BE2C (cell line): ENCODE results near the gene RRAS2.

Source experiments
- DNase-seq: peaks from one replicate; pipeline ENCODE4 v3.0.0-alpha.2; 2020
- H3K27me3 ChIP-seq: fragments of 250-450 bp; sonication (Bioruptor Pico); 2 replicates; pipeline ENCODE4 v1.5.1; 2020; ENCODE audit warnings: mild to moderate bottlenecking
- H3K36me3 ChIP-seq: fragments of 250-450 bp; sonication (Bioruptor Pico); 2 replicates; pipeline ENCODE4 v1.5.1; 2020; ENCODE audit warnings: mild to moderate bottlenecking
- H3K4me1 ChIP-seq: fragments of 250-450 bp; sonication (Bioruptor Pico); 2 replicates; pipeline ENCODE4 v1.5.1; 2020
- H3K4me3 ChIP-seq: 2 replicates; pipeline ENCODE4 v1.5.1; 2011; ENCODE audit warnings: low read depth, low read length
- H3K9me3 ChIP-seq: fragments of 250-450 bp; sonication (Bioruptor Pico); 2 replicates; pipeline ENCODE4 v1.5.1; 2020
- TF ChIP-seq, protein P1 (sequence below): IDR thresholded peaks from 2 replicates; pipeline ENCODE4 v1.5.1; 2012; ENCODE audit warnings: mild to moderate bottlenecking, low read depth, low read length

Gene RRAS2

GRCh38 chr11:14230407-14230806, 128.6 kb downstream of the RRAS2 start:
- no peak overlapping the region for H3K4me3 ChIP-seq
- H3K27me3 ChIP-seq, result 0 out of 2 replicates have a peak, but pooled peaks cover 3% of the 10 kb centered on the region
- no peaks in the 10 kb centered on the region for H3K9me3 ChIP-seq
- no peaks in the 10 kb centered on the region for H3K36me3 ChIP-seq
- DNase-seq, result no peak
- TF ChIP-seq, protein P1, sequence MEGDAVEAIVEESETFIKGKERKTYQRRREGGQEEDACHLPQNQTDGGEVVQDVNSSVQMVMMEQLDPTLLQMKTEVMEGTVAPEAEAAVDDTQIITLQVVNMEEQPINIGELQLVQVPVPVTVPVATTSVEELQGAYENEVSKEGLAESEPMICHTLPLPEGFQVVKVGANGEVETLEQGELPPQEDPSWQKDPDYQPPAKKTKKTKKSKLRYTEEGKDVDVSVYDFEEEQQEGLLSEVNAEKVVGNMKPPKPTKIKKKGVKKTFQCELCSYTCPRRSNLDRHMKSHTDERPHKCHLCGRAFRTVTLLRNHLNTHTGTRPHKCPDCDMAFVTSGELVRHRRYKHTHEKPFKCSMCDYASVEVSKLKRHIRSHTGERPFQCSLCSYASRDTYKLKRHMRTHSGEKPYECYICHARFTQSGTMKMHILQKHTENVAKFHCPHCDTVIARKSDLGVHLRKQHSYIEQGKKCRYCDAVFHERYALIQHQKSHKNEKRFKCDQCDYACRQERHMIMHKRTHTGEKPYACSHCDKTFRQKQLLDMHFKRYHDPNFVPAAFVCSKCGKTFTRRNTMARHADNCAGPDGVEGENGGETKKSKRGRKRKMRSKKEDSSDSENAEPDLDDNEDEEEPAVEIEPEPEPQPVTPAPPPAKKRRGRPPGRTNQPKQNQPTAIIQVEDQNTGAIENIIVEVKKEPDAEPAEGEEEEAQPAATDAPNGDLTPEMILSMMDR, result no peak
- no peaks in the 10 kb centered on the region for H3K4me1 ChIP-seq

DNA sequence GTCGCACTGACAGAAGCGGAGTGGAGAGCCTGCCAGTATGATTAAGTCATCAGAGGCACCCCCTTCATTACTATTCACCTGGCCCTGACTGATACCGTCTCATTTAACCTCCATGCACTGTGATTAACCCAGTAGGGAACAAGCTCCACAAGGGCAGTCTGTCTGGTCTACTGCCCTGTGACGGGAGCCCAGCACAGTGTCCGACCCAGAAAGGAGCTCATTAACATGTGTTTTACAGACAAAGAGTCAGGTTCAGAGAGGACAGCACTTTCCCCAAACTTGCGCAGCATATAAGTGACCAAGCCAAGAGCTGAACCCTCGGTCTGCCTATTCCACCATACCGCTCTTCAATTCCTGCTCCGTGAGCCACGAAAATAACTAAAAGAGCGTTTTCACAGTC, 129.5 kb downstream of the RRAS2 start:
- DNase-seq, result no peak
- TF ChIP-seq, protein P1, result no peak
- Histone ChIP-seq H3K4me3 (no peak overlapping the region), H3K36me3 (no peaks in the 10 kb centered on the region), H3K9me3 (no peaks in the 10 kb centered on the region), H3K27me3 (0 out of 2 replicates have a peak, but pooled peaks cover 3% of the 10 kb centered on the region), H3K4me1 (no peaks in the 10 kb centered on the region)

DNA sequence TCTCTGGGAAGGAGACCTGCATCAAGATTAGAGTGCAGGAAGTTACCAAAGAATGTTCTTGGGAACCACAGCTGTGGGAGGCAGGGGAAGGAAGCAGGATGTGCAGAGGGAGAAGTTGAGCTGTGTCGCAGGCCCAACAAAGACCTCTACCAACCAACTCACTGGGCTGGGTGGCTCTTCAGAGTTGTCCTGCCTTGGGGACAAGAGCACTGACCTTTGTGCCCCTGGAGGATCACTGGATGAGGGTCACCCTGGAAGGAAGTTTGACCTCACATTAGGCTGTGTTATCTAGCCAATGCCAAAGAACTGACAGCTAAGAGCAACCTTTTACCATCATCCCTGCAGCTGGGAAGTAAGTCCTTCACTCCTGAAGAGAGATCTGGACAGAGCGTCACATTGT, 130.6 kb downstream of the RRAS2 start:
- 0 out of 2 replicates have a peak, but pooled peaks cover 3% of the 10 kb centered on the region for H3K27me3 ChIP-seq
- H3K9me3 ChIP-seq, result no peaks in the 10 kb centered on the region
- H3K4me3 ChIP-seq, result no peak overlapping the region
- DNase-seq, result no peak
- no peaks in the 10 kb centered on the region for H3K4me1 ChIP-seq
- TF ChIP-seq, protein P1, result no peak
- H3K36me3 ChIP-seq, result no peaks in the 10 kb centered on the region
